ENCODE measurements around the gene DNAH7.

Gene DNAH7

DNA sequence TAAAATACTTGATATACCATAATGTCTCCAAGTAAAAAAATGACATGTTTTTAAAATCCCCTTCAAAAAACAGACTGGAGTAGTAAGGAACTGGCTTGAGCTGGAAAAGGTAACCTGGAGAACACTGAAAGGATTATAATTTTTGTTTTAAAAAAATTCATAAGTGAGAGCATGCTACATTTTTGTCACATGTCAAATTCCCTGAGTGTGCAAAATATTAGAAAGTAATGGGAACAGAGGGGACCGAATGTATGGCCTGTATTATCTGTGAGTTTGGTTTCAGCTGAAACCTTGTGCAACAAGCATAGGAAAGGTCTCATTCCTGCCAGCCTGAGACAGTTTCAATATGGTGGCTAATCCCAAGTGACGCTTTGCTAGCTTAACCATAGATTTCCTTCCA, 209.1 kb downstream of the DNAH7 start:
- no peak overlapping the region for H2AK5ac ChIP-seq (ENCODE audit: low read depth, low read length)
- H2BK12ac ChIP-seq (ENCODE audit: low read length): no peak overlapping the region
- no peaks in the 10 kb centered on the region for H3K27me3 ChIP-seq (ENCODE audit: control insufficient read depth in 3 of 3, insufficient read depth in 3 of 3, low read depth in 1 of 3, low read length in 3 of 3)
- H3K27ac ChIP-seq (replicated peaks; ENCODE audit: low read length): no peak overlapping the region
- H3K79me1 ChIP-seq (ENCODE audit: low read depth, low read length): no peaks in the 10 kb centered on the region
- H3K9me3 ChIP-seq (replicated peaks in 1 of 2; ENCODE audit: control insufficient read depth in 2 of 2, insufficient read depth in 1 of 2, low read depth in 1 of 2, low read length in 2 of 2): no peaks in the 10 kb centered on the region
- no peak overlapping the region for H2BK120ac ChIP-seq (ENCODE audit: low read depth, low read length)
- no peak overlapping the region for H3K4ac ChIP-seq (ENCODE audit: low read length)
- no peak overlapping the region for H4K8ac ChIP-seq (ENCODE audit: low read depth, low read length)
- H3K14ac ChIP-seq (ENCODE audit: low read length): no peak overlapping the region
- WGBS, 2 donors (ENCODE audit: extremely low coverage in 2 of 2, insufficient read length in 2 of 2, insufficient replicate concordance in 1 of 2): no CpG with 5 or more reads among the region's 2 CpGs
- no peak overlapping the region for H3K18ac ChIP-seq (ENCODE audit: low read length)
- no peak overlapping the region for H2AFZ ChIP-seq (ENCODE audit: low read length)
- H3K36me3 ChIP-seq (replicated peaks in 1 of 2; ENCODE audit: control insufficient read depth in 2 of 2, insufficient read depth in 2 of 2, low read length in 2 of 2): no peaks in the 10 kb centered on the region
- H3K23ac ChIP-seq (ENCODE audit: low read depth, low read length, poor library complexity): no peak overlapping the region
- H2BK15ac ChIP-seq (ENCODE audit: low read length): no peak overlapping the region
- H2BK5ac ChIP-seq (ENCODE audit: low read length): no peak overlapping the region
- no peak overlapping the region for H3K4me3 ChIP-seq (ENCODE audit: low read length in 2 of 2)
- no peak overlapping the region for H3K9ac ChIP-seq (ENCODE audit: low read depth, low read length, poor library complexity)
- H3K4me2 ChIP-seq (ENCODE audit: insufficient read depth, low read length, poor library complexity, severe bottlenecking): no peak overlapping the region
- DNase-seq (ENCODE audit: low spot score): no peak
- no peak overlapping the region for H4K91ac ChIP-seq (ENCODE audit: low read depth, low read length, poor library complexity)
- H3K4me1 ChIP-seq (ENCODE audit: control insufficient read depth in 2 of 2, insufficient read depth in 1 of 2, low read depth in 1 of 2, low read length in 2 of 2): no peaks in the 10 kb centered on the region

DNA sequence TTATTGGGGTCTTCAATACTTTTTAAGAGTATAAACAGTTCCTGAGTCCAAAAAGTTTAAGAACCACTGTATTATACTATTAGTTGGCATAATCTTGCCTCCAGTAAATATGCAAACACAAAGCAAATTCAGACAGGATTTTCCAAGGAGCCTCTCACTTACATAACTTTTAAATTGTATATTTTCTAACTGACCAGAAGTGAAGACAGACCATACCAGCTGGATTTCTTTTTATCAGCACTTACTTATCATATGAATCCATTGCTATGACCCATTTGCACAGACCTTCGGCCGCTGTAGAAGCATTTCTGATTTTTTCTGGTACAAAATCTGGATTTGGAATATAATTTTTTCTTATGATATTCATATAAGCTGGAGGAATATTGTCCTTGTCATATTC, 211.5 kb downstream of the DNAH7 start:
- Histone ChIP-seq H3K79me1 (ENCODE audit: low read depth, low read length) (no peaks in the 10 kb centered on the region), H3K4me1 (ENCODE audit: control insufficient read depth in 2 of 2, insufficient read depth in 1 of 2, low read depth in 1 of 2, low read length in 2 of 2) (no peaks in the 10 kb centered on the region), H3K4me3 (ENCODE audit: low read length in 2 of 2) (no peak overlapping the region), H3K36me3 (replicated peaks in 1 of 2; ENCODE audit: control insufficient read depth in 2 of 2, insufficient read depth in 2 of 2, low read length in 2 of 2) (no peaks in the 10 kb centered on the region), H2BK12ac (ENCODE audit: low read length) (no peak overlapping the region), H3K9ac (ENCODE audit: low read depth, low read length, poor library complexity) (no peak overlapping the region), H2BK120ac (ENCODE audit: low read depth, low read length) (no peak overlapping the region), H3K4me2 (ENCODE audit: insufficient read depth, low read length, poor library complexity, severe bottlenecking) (no peak overlapping the region), H3K14ac (ENCODE audit: low read length) (no peak overlapping the region), H2AFZ (ENCODE audit: low read length) (no peak overlapping the region), H3K23ac (ENCODE audit: low read depth, low read length, poor library complexity) (no peak overlapping the region), H3K27ac (replicated peaks; ENCODE audit: low read length) (no peak overlapping the region), H4K8ac (ENCODE audit: low read depth, low read length) (no peak overlapping the region), H3K27me3 (ENCODE audit: control insufficient read depth in 3 of 3, insufficient read depth in 3 of 3, low read depth in 1 of 3, low read length in 3 of 3) (no peaks in the 10 kb centered on the region), H3K18ac (ENCODE audit: low read length) (no peak overlapping the region), H2AK5ac (ENCODE audit: low read depth, low read length) (no peak overlapping the region), H4K91ac (ENCODE audit: low read depth, low read length, poor library complexity) (no peak overlapping the region), H2BK15ac (ENCODE audit: low read length) (no peak overlapping the region), H2BK5ac (ENCODE audit: low read length) (no peak overlapping the region), H3K4ac (ENCODE audit: low read length) (no peak overlapping the region), H3K9me3 (replicated peaks in 1 of 2; ENCODE audit: control insufficient read depth in 2 of 2, insufficient read depth in 1 of 2, low read depth in 1 of 2, low read length in 2 of 2) (no peaks in the 10 kb centered on the region)
- no peak for DNase-seq (ENCODE audit: low spot score)
- no CpG with 5 or more reads among the region's 2 CpGs for WGBS, 2 donors (ENCODE audit: extremely low coverage in 2 of 2, insufficient read length in 2 of 2, insufficient replicate concordance in 1 of 2)

DNA sequence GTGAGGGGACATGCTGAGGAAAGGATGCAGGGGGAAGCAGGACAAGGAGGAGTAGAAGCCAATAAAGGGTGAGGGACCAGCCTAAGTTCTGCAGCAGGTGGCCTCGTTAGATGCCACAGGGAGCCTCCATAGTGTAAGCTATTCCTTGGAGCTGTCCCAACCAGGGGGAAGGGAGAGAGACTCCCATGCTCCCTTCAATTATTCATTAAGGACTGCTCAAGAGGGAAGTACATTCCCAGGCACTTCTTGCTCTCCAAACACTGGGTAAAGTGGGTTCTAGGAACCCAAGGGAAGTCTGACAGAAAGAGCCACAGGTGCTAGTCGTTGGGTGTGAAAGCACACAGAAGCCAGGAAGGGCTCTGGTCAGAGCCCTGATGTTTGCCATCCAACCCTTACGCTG, 217.9 kb downstream of the DNAH7 start:
- Histone ChIP-seq H4K91ac (ENCODE audit: low read depth, low read length, poor library complexity) (no peak overlapping the region), H3K27me3 (ENCODE audit: control insufficient read depth in 3 of 3, insufficient read depth in 3 of 3, low read depth in 1 of 3, low read length in 3 of 3) (no peaks in the 10 kb centered on the region), H3K4ac (ENCODE audit: low read length) (no peak overlapping the region), H3K4me3 (ENCODE audit: low read length in 2 of 2) (no peak overlapping the region), H2AFZ (ENCODE audit: low read length) (no peak overlapping the region), H2BK12ac (ENCODE audit: low read length) (no peak overlapping the region), H2BK120ac (ENCODE audit: low read depth, low read length) (no peak overlapping the region), H3K36me3 (replicated peaks in 1 of 2; ENCODE audit: control insufficient read depth in 2 of 2, insufficient read depth in 2 of 2, low read length in 2 of 2) (no peaks in the 10 kb centered on the region), H3K23ac (ENCODE audit: low read depth, low read length, poor library complexity) (no peak overlapping the region), H3K27ac (replicated peaks; ENCODE audit: low read length) (no peak overlapping the region), H2AK5ac (ENCODE audit: low read depth, low read length) (no peak overlapping the region), H3K9ac (ENCODE audit: low read depth, low read length, poor library complexity) (no peak overlapping the region), H3K4me2 (ENCODE audit: insufficient read depth, low read length, poor library complexity, severe bottlenecking) (no peak overlapping the region), H3K79me1 (ENCODE audit: low read depth, low read length) (no peaks in the 10 kb centered on the region), H3K4me1 (ENCODE audit: control insufficient read depth in 2 of 2, insufficient read depth in 1 of 2, low read depth in 1 of 2, low read length in 2 of 2) (no peaks in the 10 kb centered on the region), H3K18ac (ENCODE audit: low read length) (peak overlapping the region; percentile 40), H2BK5ac (ENCODE audit: low read length) (no peak overlapping the region), H3K9me3 (replicated peaks in 1 of 2; ENCODE audit: control insufficient read depth in 2 of 2, insufficient read depth in 1 of 2, low read depth in 1 of 2, low read length in 2 of 2) (no peaks in the 10 kb centered on the region), H3K14ac (ENCODE audit: low read length) (no peak overlapping the region), H2BK15ac (ENCODE audit: low read length) (no peak overlapping the region), H4K8ac (ENCODE audit: low read depth, low read length) (no peak overlapping the region)
- WGBS, 2 donors (ENCODE audit: extremely low coverage in 2 of 2, insufficient read length in 2 of 2, insufficient replicate concordance in 1 of 2): no CpG with 5 or more reads among the region's 3 CpGs
- DNase-seq (ENCODE audit: low spot score): no peak

DNA sequence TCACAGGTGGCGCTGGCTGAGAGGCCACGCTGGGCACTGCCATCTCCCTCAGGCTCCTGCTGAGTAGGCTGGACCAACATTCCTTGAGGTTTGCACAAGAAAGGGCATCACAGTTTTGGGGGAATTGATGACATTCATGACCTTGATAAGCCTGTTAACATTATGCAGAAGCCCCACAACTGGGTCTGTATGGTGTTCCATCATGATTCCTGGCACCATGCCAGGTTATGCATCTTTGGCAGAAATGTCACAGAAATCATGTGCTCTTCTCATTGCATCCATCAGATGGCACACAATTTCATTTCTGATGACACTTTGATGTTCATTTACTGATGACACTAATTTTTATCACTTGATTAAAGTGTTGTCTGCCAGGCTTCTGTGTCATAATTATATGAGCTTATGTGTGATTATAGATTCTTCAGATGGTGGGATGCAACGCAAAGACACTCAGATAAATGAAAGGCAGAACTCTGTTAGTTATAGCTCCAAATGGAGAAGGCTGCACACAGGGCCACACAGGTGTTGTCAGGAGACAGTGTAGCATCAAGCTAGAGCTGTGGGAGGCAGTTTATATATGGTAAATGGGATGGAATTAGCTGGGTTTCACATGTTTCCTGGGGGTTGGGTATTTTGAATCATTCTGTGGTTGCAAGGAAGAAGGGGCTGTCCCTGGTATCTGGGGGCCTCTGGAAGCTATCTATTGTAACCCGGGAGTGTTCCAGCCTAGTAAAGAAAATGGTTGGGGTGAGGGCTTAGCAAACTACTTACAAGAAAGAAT, 220.3 kb downstream of the DNAH7 start:
- Histone ChIP-seq H2BK120ac (ENCODE audit: low read depth, low read length) (no peak overlapping the region), H2AK5ac (ENCODE audit: low read depth, low read length) (no peak overlapping the region), H3K4me3 (ENCODE audit: low read length in 2 of 2) (no peak overlapping the region), H3K23ac (ENCODE audit: low read depth, low read length, poor library complexity) (no peak overlapping the region), H4K91ac (ENCODE audit: low read depth, low read length, poor library complexity) (no peak overlapping the region), H3K27ac (replicated peaks; ENCODE audit: low read length) (no peak overlapping the region), H2BK15ac (ENCODE audit: low read length) (no peak overlapping the region), H3K79me1 (ENCODE audit: low read depth, low read length) (no peaks in the 10 kb centered on the region), H2AFZ (ENCODE audit: low read length) (no peak overlapping the region), H2BK12ac (ENCODE audit: low read length) (no peak overlapping the region), H3K4me1 (ENCODE audit: control insufficient read depth in 2 of 2, insufficient read depth in 1 of 2, low read depth in 1 of 2, low read length in 2 of 2) (no peaks in the 10 kb centered on the region), H3K9ac (ENCODE audit: low read depth, low read length, poor library complexity) (no peak overlapping the region), H3K4ac (ENCODE audit: low read length) (no peak overlapping the region), H3K4me2 (ENCODE audit: insufficient read depth, low read length, poor library complexity, severe bottlenecking) (no peak overlapping the region), H3K9me3 (replicated peaks in 1 of 2; ENCODE audit: control insufficient read depth in 2 of 2, insufficient read depth in 1 of 2, low read depth in 1 of 2, low read length in 2 of 2) (no peaks in the 10 kb centered on the region), H3K14ac (ENCODE audit: low read length) (no peak overlapping the region), H3K27me3 (ENCODE audit: control insufficient read depth in 3 of 3, insufficient read depth in 3 of 3, low read depth in 1 of 3, low read length in 3 of 3) (no peaks in the 10 kb centered on the region), H2BK5ac (ENCODE audit: low read length) (no peak overlapping the region), H4K8ac (ENCODE audit: low read depth, low read length) (no peak overlapping the region), H3K36me3 (replicated peaks in 1 of 2; ENCODE audit: control insufficient read depth in 2 of 2, insufficient read depth in 2 of 2, low read length in 2 of 2) (no peaks in the 10 kb centered on the region), H3K18ac (ENCODE audit: low read length) (no peak overlapping the region)
- no peak for DNase-seq (ENCODE audit: low spot score)
- no CpG with 5 or more reads among the region's 4 CpGs for WGBS, 2 donors (ENCODE audit: extremely low coverage in 2 of 2, insufficient read length in 2 of 2, insufficient replicate concordance in 1 of 2)

Measured in neuronal stem cell (in vitro differentiated cells).